Mesothelial cell of epicardium (in vitro differentiated cells): ENCODE results near the gene ARL2. TPM values are rescaled to one million over a fixed set of nuclear protein-coding genes. Genes with fewer than 3 reads are reported as not detected.
"Not testable (repeated sequence)": the region's sequence is repeated elsewhere in the genome, so short reads cannot be mapped to it uniquely, and the experiment has no call there.

Experiments used
- DNase-seq, 2 experiments: peaks; one replicate each; pipeline ENCODE4 v3.0.0; 2021; ENCODE audit warnings: low spot score in 2 of 2; ENCODE audit not compliant: unreplicated experiment in 2 of 2
- H3K27ac Mint-ChIP-seq: 2 replicates; pipeline ENCODE4 v1.8.0; 2021; ENCODE audit warnings: mixed read lengths
- H3K27me3 Mint-ChIP-seq: 2 replicates; pipeline ENCODE4 v1.8.0; 2021; ENCODE audit warnings: low read depth, mixed read lengths
- H3K36me3 Mint-ChIP-seq: 2 replicates; pipeline ENCODE4 v1.8.0; 2021; ENCODE audit warnings: mixed read lengths
- H3K4me1 Mint-ChIP-seq: 2 replicates; pipeline ENCODE4 v1.8.0; 2021; ENCODE audit warnings: mixed read lengths
- H3K4me3 Mint-ChIP-seq: 2 replicates; pipeline ENCODE4 v1.8.0; 2021; ENCODE audit warnings: mild to moderate bottlenecking, moderate library complexity, mixed read lengths
- H3K9me3 Mint-ChIP-seq: 2 replicates; pipeline ENCODE4 v1.8.0; 2021; ENCODE audit warnings: mixed read lengths
- total RNA-seq: library from RNA; stranded (reverse); gene quantifications from 3 replicates; pipeline ENCODE4 v1.2.1, GENCODE V29; 2021
- TF ChIP-seq, protein P1 (sequence below): fragments of 200-600 bp; sonication (generic); IDR thresholded peaks from one replicate; pipeline ENCODE4 v1.5.0; 2021; ENCODE audit warnings: antibody characterized with exemption; ENCODE audit not compliant: unreplicated experiment

The ARL2 gene
- total RNA-seq, 1 donor from 2014 or later, result 79.9 TPM

DNA sequence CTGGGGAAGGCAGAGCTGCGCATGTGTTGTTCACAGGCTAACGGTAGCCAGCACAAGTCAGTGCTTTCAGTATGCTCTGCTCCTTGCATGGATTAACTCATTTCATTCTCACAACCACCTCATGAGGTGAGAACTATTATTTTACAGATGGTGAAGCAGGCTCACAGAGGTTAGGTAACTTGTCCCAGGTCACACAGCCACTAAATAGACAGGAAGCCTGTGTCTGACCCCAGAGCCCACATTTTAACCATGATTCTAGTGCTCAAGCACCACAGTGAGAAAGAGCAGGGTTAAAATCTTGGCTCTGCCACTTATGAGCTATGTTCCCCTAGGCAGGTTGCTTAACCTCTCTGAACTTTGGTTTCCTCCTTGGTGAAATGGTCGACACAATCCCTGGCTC lies 7.0 kb downstream of the ARL2 start:
- DNase-seq, result no peak
- Mint-ChIP-seq H3K27me3 (no peaks in the 10 kb centered on the region), H3K27ac (no peak overlapping the region), H3K36me3 (peaks cover 18% of the 10 kb centered on the region), H3K4me3 (no peak overlapping the region), H3K4me1 (no peaks in the 10 kb centered on the region), H3K9me3 (no peaks in the 10 kb centered on the region)
- TF ChIP-seq, protein P1, sequence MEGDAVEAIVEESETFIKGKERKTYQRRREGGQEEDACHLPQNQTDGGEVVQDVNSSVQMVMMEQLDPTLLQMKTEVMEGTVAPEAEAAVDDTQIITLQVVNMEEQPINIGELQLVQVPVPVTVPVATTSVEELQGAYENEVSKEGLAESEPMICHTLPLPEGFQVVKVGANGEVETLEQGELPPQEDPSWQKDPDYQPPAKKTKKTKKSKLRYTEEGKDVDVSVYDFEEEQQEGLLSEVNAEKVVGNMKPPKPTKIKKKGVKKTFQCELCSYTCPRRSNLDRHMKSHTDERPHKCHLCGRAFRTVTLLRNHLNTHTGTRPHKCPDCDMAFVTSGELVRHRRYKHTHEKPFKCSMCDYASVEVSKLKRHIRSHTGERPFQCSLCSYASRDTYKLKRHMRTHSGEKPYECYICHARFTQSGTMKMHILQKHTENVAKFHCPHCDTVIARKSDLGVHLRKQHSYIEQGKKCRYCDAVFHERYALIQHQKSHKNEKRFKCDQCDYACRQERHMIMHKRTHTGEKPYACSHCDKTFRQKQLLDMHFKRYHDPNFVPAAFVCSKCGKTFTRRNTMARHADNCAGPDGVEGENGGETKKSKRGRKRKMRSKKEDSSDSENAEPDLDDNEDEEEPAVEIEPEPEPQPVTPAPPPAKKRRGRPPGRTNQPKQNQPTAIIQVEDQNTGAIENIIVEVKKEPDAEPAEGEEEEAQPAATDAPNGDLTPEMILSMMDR, result no peak

DNA sequence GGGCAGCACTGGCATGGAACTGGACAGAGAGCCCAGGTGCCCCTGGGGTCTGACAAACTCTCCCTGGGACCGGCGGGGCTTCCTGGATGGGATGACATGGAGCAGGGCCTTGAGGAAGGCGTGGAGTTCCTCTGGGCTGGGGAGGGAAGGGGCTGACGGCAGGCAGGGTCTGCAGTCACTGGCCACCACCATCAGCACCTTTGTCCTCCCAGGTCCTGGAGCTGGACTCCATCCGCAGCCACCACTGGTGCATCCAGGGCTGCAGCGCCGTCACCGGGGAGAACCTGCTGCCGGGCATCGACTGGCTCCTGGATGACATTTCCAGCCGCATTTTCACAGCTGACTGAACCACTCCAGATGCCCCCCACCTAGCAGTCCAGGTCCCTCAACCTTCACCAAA lies 7.5 kb downstream of the ARL2 start:
- Mint-ChIP-seq H3K4me3 (no peak overlapping the region), H3K36me3 (peaks cover 15% of the 10 kb centered on the region), H3K27me3 (no peaks in the 10 kb centered on the region), H3K27ac (no peak overlapping the region), H3K4me1 (no peaks in the 10 kb centered on the region), H3K9me3 (no peaks in the 10 kb centered on the region)
- no peak for DNase-seq
- TF ChIP-seq, protein P1, result no peak

- H3K4me1 Mint-ChIP-seq, DNase-seq, H3K36me3 Mint-ChIP-seq, H3K27me3 Mint-ChIP-seq, H3K27ac Mint-ChIP-seq, H3K9me3 Mint-ChIP-seq, H3K4me3 Mint-ChIP-seq: not testable (repeated sequence)
Measured at GRCh38 chr11:65023502-65023901, 9.5 kb downstream of the ARL2 start.

- H3K36me3 Mint-ChIP-seq, result no peaks in the 10 kb centered on the region
- no peaks in the 10 kb centered on the region for H3K9me3 Mint-ChIP-seq
- DNase-seq, result no peak
- TF ChIP-seq, protein P1, result no peak
- peak overlapping the region; percentile 71 for H3K4me3 Mint-ChIP-seq
- peak overlapping the region; percentile 90 for H3K27ac Mint-ChIP-seq
- H3K4me1 Mint-ChIP-seq, result peaks cover 9% of the 10 kb centered on the region
- no peaks in the 10 kb centered on the region for H3K27me3 Mint-ChIP-seq
Measured at GRCh38 chr11:65026810-65027209, 12.8 kb downstream of the ARL2 start.

DNA sequence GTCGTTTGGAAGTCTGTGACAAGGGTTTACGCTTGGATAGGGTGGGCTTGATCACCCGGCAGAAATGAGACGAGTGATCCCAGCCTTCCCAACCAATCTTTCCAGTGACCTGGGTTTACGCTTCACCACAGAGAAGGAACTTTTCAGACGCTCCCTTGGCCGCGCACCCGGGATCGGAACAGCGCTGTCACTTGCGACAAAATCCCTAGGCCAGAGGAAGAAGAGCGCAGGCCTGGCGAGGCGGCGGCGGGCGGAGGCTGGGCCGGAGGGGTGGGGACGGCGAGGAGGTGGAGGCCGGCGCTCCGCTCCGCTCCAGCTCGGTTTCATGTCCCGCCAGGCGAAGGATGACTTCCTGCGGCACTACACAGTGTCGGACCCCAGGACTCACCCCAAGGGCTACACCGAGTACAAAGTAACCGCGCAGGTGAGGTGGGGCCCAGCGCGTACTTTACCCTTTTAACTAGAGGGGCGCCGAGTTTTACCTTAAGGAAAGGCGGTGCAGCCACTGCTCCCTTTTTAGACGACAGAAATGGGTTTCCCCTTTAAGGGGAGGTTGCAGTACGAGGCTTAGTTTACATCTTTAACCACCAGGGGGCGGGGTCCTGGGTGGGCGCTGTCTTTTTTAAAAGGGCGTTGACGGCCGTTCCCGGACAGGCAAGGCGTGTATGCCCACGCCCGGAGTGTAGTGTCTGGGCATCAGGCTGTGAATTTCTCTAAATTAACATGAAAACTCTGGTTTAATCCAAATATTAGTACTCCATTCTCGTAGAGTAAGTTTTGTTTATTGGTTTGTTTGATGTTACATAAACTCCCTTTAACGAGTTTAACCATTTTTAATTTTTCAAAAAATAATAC lies 13.5 kb downstream of the ARL2 start, which contains the start of gene SNX15:
Gene SNX15 (plus strand): TSS at position 227 of the 855 bp plus-strand sequence. CDS start 99 bp downstream, at position 326.
- H3K9me3 Mint-ChIP-seq, result no peaks in the 10 kb centered on the region
- H3K27ac Mint-ChIP-seq, result peak within 1 kb of the TSS; percentile 90
- H3K4me1 Mint-ChIP-seq, result peaks cover 9% of the 10 kb centered on the region
- H3K27me3 Mint-ChIP-seq, result no peaks in the 10 kb centered on the region
- H3K4me3 Mint-ChIP-seq, result peak within 1 kb of the TSS; percentile 71
- TF ChIP-seq, protein P1, result peak; percentile 93
- H3K36me3 Mint-ChIP-seq, result no peaks in the 10 kb centered on the region
- peak; percentile 77 to 89 for DNase-seq

DNA sequence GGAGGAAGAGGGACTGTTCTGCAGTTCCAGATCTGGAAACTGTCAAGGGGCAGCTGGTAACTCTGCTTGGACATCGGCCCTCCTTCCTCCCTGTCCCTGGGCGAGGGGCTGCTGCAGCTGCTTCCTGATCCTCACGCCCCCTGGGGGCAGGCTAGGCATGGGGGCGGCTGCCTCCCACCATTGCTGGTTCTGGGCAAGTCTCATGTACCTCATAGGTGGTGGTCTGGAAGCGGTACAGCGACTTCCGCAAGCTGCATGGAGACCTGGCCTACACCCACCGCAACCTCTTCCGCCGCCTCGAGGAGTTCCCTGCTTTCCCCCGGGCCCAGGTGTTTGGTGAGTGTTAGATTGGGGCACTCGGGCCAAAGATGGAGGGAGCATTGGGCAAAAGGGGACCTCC lies 18.3 kb downstream of the ARL2 start:
- TF ChIP-seq, protein P1, result no peak
- no peak overlapping the region for H3K4me3 Mint-ChIP-seq
- H3K27ac Mint-ChIP-seq, result no peak overlapping the region
- H3K36me3 Mint-ChIP-seq, result peaks cover 7% of the 10 kb centered on the region
- peaks cover 9% of the 10 kb centered on the region for H3K4me1 Mint-ChIP-seq
- no peak for DNase-seq
- H3K27me3 Mint-ChIP-seq, result no peaks in the 10 kb centered on the region
- no peaks in the 10 kb centered on the region for H3K9me3 Mint-ChIP-seq
